Measurements from ENCODE around the gene GRID1. TPM values are rescaled to one million over a fixed set of nuclear protein-coding genes. Genes with fewer than 3 reads are reported as not detected.

The GRID1 gene
- total and polyA plus RNA-seq, 10 of the 15 experiments (the other 5 are each of a cell fraction or from before 2014, with no cell fraction given), result 0.04 to 0.62 (median 0.08) TPM; not detected in 5

- Histone ChIP-seq H3K27ac (ENCODE audit: control insufficient read depth, insufficient read depth) (no peak overlapping the region), H3K9me3 (replicated peaks; ENCODE audit: control insufficient read depth, insufficient read depth, low read length) (no peaks in the 10 kb centered on the region), H3K36me3 (ENCODE audit: control insufficient read depth in 2 of 2, insufficient read depth in 2 of 2, low read length in 1 of 2) (no peaks in the 10 kb centered on the region), H3K27me3 (replicated peaks in 1 of 2; ENCODE audit: control insufficient read depth in 2 of 2, insufficient read depth in 2 of 2, low read length in 1 of 2) (no peaks in the 10 kb centered on the region), H3K4me2 (ENCODE audit: control insufficient read depth, insufficient read depth) (no peak overlapping the region), H3K4me3 (no peak overlapping the region), H3K9ac (ENCODE audit: control insufficient read depth, insufficient read depth, low read length) (no peak overlapping the region), H3K79me2 (ENCODE audit: control insufficient read depth, insufficient read depth, low read length) (no peaks in the 10 kb centered on the region), H3K4me1 (ENCODE audit: control insufficient read depth, insufficient read depth, low read length) (no peaks in the 10 kb centered on the region), H2AFZ (ENCODE audit: control insufficient read depth, low read depth, low read length) (no peak overlapping the region), H4K20me1 (ENCODE audit: control insufficient read depth, insufficient read depth) (no peaks in the 10 kb centered on the region)
- 38% methylated on average over 6 of the region's 6 CpGs for WGBS (ENCODE audit: insufficient coverage, insufficient replicate concordance, low lambda C conversion rate, missing lambda C conversion rate)
- FAIRE-seq (no peak), ATAC-seq (no peak), DNase-seq (ENCODE audit: low read depth, low spot score) (no peak)
- intact Hi-C loops (cut with micrococcal nuclease; ENCODE audit: unreplicated experiment), result no loop called here
- BruUV-seq (replicated peaks), result no TSS peak
- in situ Hi-C loops (cut with MboI), result no loop called here
- ChIA-PET POLR2A (no interaction called here), RAD21 (ENCODE audit: unreplicated experiment) (no interaction called here), SMC1A (ENCODE audit: uncharacterized antibody, unreplicated experiment) (interaction anchor here (0.7 kb wide), 1 partner anchor 116 kb away, joined by 4 read pairs; no protein-coding TSS in a partner anchor), CTCF (no interaction called here)
- TF ChIP-seq NFYA (IDR thresholded peaks at IDR 0.05; ENCODE audit: borderline replicate concordance, low read depth, low read length) (no peak), CUX1 (IDR thresholded peaks at IDR 0.05; ENCODE audit: insufficient replicate concordance, low read depth, low read length) (no peak), ZNF384 (IDR thresholded peaks at IDR 0.05; ENCODE audit: borderline replicate concordance, low read depth, low read length) (no peak), DPF2 (IDR thresholded peaks at IDR 0.05) (no peak), BCL3 (IDR thresholded peaks at IDR 0.05; ENCODE audit: borderline replicate concordance, insufficient read depth, low read depth, low read length, poor library complexity, severe bottlenecking) (no peak), BHLHE40 (IDR thresholded peaks at IDR 0.05; ENCODE audit: borderline replicate concordance in 1 of 2, low read depth in 2 of 2, low read length in 1 of 2) (no peak), MTA3 (IDR thresholded peaks at IDR 0.05; ENCODE audit: borderline replicate concordance, low read length) (no peak), MEF2B (IDR thresholded peaks at IDR 0.05; ENCODE audit: partially characterized antibody, poor library complexity, severe bottlenecking) (no peak), SMAD1 (IDR thresholded peaks at IDR 0.05; ENCODE audit: low read depth, partially characterized antibody) (no peak), HCFC1 (IDR thresholded peaks at IDR 0.05; ENCODE audit: low read length) (no peak), POU2F2 (IDR thresholded peaks at IDR 0.05; ENCODE audit: borderline replicate concordance, low read depth, low read length) (no peak), RFX5 (IDR thresholded peaks at IDR 0.05; ENCODE audit: low read depth, low read length) (no peak), NFIC (IDR thresholded peaks at IDR 0.05; ENCODE audit: low read depth, low read length) (no peak), SKIL (IDR thresholded peaks at IDR 0.05; ENCODE audit: low read depth, poor library complexity, severe bottlenecking) (no peak)
Observed at GRCh38 chr10:85643845-85644525, 722.6 kb downstream of the GRID1 start.
